ENCODE results near the gene MIB1.
"Not testable (repeated sequence)": the region's sequence is repeated elsewhere in the genome, so short reads cannot be mapped to it uniquely, and the experiment has no call there.

MIB1 gene

GRCh38 chr18:21745231-21745630 is 4.6 kb downstream of the MIB1 start:
- no peak for DNase-seq

DNA sequence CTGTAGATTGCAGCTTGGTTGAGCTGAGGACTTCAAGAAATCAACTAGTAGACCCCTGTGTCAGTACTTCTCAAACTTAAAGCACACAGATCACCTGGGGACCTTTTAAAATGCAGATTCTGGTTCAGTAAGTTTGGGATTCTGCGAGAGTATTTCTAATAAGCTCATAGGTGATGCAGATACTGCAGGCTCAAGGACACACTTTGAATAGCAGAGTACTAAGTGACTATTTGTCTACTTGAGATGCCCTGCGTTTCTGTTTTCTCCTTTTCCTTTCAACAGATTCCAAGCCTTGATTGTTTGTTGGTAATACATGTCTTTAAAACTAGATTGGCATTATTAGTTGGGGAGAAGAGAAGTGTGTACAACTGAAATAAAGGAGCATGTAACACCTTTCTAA is 6.7 kb downstream of the MIB1 start:
- no peak for DNase-seq

- DNase-seq: no peak
These were observed 7.4 kb downstream of the MIB1 start for GRCh38 chr18:21747764-21748693.

- no peak for DNase-seq
These were observed 17.2 kb downstream of the MIB1 start for GRCh38 chr18:21757833-21758232.

DNA sequence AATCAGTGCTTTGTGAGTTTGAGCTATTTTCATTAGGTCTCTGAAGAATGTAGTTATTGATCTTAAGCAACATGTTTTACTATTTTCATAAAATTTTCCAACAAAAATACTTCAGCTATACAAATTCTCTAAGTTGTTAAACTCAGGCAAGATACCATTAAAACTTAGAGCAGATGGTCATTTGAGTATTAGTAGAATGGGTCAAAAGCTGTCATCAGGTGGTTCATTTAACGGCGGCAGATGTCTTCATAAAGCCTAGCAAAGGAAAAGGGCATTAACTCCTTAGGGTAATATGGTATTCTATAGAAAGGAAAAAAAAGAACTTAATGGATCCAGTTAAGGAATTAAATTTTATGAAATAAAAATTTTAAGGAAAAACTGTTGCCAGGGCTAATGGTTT is 19.2 kb downstream of the MIB1 start:
- DNase-seq: no peak

DNA sequence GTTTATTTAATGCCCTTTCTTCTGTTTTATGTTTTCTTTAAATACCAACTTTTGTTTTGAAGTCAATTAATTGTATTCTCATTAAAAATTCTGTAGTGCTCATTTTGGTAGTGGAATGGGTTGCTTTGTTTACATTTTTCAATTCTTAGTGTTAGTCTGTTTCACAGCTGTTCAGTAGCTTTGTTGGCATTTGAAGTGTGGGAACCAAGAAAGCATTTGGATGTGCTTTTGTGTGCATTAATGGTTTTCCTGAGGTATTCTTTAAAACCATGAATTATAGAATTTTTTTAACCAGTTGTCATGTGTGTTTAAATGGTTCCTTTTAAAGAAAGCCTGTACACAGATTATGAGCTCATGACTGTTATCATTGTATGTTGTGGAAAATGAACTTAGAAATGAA is 19.7 kb downstream of the MIB1 start:
- no peak for DNase-seq

DNA sequence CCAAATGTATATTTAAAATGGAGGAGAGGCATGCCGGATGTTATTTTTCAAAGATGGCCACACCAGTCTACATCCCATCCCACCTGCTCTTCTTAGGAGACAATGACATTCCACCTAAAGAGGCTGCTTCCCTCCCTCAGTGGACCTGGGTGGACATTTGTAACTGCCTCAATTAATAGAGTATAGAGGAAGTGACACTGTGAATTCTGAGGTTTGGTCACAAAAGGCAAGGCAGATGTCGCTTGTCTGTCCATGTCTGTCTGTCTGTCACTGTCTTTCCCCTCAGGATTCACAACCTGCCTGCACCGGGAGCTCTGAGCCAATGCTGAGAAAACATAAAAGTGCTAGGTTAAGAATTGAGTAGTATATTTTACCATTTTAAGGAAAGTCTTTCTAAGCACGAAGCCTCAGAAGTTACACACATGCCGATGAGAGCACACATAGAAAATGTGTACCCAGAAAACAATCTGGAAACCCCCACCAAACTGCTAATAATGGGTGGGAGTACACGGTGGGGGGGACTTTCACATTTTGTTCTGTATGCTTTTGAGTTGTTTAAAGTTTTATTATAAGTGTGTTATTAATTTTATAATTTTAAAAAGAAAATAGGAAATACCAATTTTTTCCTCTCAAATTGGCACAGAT is 21.0 kb downstream of the MIB1 start:
- DNase-seq: no peak

DNA sequence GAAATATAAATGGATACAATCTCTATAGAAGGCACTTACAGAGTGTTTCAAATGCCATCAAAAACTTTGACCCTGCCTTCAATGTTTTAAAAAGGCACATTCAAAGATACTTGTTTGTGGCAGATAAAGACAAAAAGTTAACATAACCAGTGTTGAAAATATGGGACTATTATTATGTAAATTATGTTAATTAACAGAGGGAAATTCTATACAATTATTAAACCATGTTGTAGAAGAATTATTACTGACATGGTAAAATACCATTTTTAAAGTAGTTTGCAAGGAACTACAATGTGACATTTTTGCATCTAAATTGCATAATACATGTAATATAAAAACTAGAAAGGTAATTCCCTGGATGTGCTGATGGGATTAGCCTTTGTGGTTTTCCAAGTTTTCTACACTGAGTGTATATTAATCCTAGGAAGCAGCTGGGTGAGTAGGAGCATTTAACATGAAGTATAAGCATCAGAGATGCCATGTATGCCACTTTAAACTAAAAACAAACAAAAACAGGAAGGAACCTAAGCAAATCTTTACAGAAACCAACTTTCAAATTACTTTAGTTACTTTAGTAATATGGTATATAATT is 21.7 kb downstream of the MIB1 start:
- DNase-seq: no peak

GRCh38 chr18:21763846-21764646 is 23.5 kb downstream of the MIB1 start:
- no peak for DNase-seq

DNA sequence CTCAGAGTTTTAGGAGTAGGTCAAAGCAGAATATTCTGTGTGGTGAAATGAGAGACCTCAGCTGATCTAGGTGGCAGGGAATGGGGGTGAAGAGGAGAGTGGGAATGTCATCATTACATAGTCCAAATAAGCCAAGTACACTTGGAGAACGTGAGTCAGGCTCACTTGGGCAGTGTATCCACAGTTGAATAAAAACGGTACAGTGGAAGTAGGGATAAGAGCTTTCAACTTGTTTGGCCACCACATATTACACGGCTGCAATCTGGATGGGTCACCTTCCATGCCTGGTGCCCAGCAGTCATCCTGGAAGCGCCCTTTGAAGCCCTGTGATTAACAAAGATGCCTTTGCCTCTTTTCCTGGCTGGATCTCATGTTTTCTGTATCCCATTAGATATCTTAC is 28.6 kb downstream of the MIB1 start:
- DNase-seq: no peak

DNA sequence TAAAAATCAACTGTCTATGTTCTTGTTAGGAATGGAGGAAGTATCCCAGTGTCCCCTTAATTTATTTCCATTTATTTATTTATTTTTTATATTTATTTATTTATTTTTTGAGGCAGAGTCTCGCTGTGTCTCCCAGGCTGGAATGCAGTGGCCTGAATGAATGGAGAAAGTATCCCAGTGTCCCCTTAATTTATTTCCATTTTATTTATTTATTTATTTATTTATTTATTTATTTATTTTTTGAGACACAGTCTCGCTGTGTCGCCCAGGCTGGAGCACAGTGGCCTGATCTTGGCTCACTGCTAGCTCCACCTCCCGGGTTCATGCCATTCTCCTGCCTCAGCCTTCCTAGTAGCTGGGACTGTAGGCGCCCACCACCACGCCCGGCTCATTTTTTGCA is 34.1 kb downstream of the MIB1 start:
- no peak for DNase-seq

DNA sequence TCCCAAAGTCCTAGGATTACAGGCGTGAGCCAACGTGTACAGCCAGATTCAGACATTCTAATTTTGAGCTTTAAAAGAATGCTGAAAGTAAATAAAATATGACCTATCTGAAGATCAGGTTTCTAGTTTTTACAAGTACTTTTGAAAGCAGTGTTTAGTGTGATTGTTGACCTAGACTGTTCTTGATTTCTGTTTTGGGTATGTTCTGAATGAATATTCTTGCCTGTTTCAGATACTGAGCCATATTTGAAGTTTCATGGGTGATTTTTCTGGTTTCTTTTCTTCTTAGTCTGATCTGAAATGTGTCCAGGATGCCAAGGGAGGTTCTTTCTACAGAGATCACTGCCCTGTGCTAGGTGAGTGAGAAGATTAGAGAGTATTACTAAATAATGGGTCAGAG is 37.2 kb downstream of the MIB1 start:
- DNase-seq: no peak

DNA sequence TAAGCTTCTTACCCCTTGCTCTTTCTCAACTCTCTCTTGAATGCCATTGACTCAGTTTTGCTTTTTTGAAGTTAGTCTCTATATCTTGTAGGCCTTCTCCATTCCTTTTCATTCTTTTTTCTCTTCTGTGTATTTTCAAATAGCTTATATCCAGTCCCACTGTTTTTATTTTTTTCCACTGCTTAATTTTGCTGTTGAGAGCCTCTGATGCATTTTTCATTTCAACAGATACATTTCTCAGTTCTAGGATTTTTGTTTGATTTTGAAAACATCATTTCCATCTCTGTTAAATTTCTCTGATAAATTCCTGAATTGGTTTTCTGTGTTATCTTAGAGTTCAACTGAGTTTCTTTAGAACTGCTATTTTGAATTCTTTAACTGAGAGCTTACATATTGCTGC is 45.9 kb downstream of the MIB1 start:
- DNase-seq: no peak

GRCh38 chr18:21796089-21796488 is 55.5 kb downstream of the MIB1 start:
- not testable (repeated sequence) for DNase-seq

GRCh38 chr18:21798126-21798525 is 57.5 kb downstream of the MIB1 start:
- no peak for DNase-seq

DNA sequence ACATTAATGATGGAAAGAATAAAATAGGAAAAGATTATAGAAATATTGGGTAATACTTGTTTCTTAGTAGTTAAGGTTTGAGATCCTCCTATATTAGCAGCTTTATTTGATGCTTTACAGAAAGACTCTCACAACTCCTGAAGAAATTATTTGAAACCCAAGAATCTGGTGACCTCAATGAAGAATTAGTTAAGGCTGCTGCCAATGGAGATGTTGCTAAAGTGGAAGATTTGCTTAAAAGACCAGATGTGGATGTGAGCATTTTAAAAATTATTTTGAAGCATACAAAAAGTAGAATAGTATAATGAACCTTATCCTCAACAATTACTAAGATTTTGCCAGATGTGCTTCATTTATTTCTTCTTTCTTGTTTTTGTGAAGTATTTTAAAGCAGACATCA is 59.1 kb downstream of the MIB1 start:
- DNase-seq: no peak

DNA sequence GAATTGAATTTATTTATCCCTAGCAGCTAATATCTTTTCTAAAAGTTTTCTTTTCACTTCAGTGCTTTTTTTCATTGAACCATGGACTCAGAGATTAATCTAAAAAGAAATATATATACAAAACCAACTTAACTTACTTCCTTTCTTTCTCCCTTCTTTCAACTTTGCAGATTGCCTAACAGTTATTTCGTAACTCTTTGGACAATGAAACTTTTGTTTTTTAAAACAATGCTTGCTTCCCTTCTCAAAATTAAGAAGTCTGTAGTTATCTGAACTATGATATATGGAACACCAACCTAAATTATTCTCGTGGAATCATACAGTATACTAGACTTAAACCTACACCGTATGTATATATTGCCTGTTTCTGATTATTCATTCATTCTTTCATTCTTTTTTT is 62.9 kb downstream of the MIB1 start:
- no peak for DNase-seq

GRCh38 chr18:21805771-21806366 is 65.3 kb downstream of the MIB1 start:
- no peak for DNase-seq

GRCh38 chr18:21808185-21808584 is 67.6 kb downstream of the MIB1 start:
- no peak for DNase-seq

- DNase-seq: no peak
These were observed 69.1 kb downstream of the MIB1 start for GRCh38 chr18:21809725-21810124.

- no peak for DNase-seq
These were observed 74.5 kb downstream of the MIB1 start for GRCh38 chr18:21815101-21815500.

GRCh38 chr18:21820033-21820810 is 79.6 kb downstream of the MIB1 start:
- DNase-seq: peak; percentile 0

Data from NCI-H1436 (cell line).